SIG-M5 treated with dmso at 0.1 percent for 504 hours (cell line): ENCODE data around the gene TNIP3.
"Not testable (repeated sequence)": the region's sequence is repeated elsewhere in the genome, so short reads cannot be mapped to it uniquely, and the experiment has no call there.

Experiments
- DNase-seq: peaks from one replicate; lab custom pipeline; 2025; ENCODE audit not compliant: unreplicated experiment; lab: John Stamatoyannopoulos, UW

Gene TNIP3

DNA sequence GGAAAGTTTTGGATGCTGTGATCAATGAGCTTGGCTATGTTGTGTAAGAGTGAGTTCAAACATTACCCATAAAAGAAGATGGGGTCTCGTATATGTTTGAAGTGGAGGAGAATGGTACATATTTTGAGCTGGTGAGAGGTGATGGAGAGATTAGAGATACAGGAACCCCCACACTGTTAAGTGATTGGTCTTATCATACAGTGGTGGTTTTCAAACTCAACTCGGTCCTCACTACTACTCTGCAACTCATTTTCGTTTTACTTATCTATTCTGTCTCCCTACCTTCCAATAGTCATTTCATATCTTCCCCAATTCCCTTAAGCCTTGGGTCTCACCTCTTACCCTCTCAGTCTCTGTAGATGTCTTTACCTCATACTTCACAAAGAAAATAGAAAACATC lies 16.4 kb upstream of the TNIP3 start:
- DNase-seq = no peak

DNA sequence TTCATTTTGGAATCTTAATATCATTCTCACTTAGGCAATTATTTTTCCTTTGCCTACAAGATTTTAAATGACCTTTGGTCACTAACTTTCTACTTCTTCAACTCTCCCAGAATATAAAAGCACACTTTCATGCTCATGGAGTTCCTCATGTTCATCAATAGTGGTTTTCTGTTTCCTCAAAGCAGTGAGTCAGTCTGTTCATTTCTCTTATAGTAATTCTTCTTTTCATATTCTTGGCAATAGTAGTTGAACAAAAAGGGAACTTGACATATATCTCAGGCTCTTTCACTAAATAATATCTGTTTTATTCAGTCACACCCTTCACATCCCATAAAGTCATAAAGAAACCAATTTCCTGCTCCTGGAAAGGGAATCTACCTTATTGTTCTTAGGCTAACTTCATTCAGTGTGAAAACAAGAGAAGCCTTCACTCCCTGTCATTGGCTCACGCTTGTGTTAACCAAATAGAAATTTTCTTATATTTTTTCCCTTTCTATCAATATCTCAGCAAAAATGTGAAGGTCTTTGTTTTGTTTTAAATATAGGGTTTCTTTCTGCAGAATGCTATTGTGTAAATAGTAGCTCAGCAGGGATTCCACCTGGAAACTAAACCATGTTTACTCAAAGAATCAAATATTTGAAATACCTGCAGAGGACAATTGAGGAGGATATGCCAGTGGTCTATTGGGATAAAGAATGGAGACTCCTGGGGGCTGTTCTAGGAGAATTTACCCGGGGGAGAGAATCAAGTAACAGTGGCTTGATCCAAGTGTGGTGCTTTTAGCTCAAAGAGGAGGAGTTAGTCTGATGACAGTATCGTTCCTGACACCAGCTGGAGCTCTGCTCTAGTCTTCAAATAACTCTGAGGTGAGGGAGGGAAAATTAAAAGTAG lies 13.4 kb upstream of the TNIP3 start:
- peak; percentile 64 for DNase-seq

- DNase-seq = no peak
Measured at GRCh38 chr4:121176082-121176934, 12.2 kb upstream of the TNIP3 start.

DNA sequence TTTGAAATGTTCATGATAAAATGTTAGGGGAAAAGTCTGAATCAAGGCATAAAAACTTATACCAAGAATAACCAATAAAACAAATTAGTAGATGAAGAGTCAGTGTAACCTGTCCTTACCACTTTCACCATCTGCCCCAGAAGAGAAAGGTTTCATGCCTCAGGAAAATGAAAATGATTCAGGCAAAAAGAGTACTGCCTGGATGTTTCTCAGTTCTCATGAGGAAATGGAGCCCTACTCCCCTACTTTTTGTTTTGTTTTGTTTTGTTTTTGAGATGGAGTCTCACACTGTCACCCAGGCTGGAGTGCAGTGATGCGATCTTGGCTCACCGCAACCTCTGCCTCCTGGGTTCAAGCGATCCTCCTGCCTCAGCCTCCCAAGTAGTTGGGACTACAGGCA lies 7.4 kb upstream of the TNIP3 start:
- DNase-seq = not testable (repeated sequence)

DNA sequence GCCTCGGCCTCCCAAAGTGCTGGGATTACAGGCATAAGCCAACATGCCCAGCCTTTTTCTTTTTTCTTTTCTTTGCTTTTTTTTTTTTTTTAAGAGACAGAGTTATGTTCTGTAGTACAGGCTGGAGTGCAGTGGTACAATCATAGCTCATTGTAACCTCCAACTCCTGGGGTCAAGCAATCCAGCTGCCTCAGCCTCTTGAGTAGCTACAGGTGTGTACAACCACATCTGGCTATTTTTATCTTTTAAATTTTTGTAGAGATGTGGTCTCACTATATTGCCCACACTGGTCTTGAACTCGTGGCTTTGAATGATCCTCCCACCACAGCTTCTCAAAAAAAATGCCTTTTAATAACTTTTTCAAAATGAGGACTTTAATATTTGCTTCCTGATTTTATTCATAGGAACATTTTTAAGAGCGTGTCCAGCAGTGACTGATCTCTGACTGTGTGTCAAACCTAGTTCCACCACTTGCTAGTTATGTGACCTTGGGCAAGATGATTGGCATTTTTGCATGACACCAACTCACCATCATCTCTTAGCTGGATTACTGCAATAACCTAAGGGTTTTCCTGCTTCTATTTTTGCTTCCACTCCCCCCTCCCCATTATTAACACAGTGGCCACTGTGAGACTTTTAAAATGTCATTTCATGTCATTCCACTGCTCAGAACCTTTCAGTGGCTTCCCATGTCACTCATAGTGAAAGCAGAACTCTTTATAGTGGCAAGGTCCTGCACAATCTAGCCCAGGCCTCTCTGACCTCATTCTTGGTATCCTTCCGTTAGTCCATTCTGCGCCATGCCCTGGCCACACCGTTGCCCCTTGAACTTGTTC lies 4.5 kb upstream of the TNIP3 start:
- DNase-seq = peak; percentile 1

DNA sequence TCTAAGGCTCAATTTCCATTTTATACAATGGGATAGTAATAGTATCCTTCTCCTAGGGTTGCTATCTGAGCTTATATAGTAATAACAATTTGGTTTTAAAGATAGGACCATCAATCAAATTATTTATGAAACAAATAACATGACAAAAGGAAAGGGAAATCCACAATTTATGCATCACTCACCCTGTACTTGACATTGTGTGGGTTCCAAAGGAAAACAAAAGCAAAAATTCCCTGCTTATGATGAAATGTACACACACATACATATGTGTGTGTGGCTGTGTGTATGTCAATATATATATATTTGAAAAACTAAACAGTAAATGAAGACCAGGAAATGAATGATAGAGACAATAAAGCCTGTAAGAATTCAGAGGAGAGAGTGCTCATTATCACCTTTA lies 2.9 kb upstream of the TNIP3 start:
- no peak for DNase-seq

- DNase-seq = no peak
Measured at GRCh38 chr4:121165206-121165605, 1.1 kb upstream of the TNIP3 start.

DNA sequence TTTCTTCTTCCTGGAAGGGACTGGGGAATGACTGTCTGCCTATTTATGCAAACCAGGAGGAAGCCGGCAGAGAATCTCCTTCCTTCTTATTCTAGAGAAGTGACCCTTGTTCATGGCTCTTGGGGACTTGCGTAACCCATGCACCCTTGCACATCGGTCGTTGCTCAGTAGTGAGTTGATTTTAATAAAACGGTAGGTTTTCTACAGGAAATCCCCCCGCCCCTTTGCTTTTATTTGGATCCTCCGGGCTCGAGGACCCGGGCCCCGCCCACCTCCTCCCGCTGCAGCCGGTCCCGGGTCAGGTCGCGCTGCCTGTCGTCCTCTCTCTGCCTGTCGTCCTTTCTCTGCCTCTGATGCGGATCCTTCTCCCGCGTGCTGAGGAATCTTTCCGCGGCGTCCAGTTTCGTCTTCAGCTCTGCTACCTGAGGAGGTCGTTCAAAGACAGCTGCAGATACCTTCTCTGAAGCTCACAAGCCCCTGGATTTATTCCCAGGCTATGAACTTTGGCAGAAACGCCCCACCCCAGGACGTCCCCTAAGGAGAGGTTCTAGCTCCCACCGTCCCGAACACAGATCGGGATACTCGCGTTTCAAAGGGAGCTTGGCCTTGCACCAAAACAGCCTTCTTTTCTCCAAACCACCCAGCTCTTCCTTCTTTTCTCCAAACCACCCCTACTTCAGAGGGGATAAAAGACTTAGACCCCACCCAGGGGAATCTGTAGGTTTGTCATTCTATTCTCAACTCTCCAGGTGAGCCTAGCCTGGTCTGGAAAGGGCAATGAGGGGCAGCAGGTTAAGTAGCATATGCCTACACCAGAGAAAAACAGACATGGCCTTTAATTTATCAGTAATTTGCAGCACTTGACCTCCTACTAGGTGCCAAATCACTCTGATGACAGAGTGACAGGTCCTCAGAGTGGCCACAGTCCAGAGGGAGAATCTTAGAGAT lies 7.0 kb downstream of the TNIP3 start:
- peak; percentile 65 for DNase-seq

GRCh38 chr4:121155893-121156292 lies 8.2 kb downstream of the TNIP3 start:
- peak; percentile 9 for DNase-seq

- DNase-seq = peak; percentile 7
Measured at GRCh38 chr4:121154103-121154515, 10.0 kb downstream of the TNIP3 start.

GRCh38 chr4:121151942-121152341 lies 12.2 kb downstream of the TNIP3 start:
- no peak for DNase-seq

DNA sequence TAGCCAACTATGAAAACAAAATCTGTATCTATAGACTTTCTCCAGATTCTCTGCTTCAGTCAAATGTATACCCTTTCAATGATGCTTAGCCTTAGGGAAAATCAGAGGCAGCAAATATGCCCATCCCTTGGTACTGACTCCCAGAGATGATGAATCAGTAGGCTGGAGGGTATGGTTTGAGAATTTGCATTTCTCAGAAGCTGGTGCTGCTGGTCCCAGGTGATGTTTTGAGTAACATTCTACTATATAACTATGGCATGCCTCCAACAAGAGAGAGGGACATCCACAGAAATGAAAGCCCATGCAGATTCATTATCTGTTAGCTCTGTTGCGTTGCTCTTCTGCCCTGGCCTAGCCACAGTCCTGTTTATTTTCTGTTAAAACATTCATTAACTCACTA lies 13.6 kb downstream of the TNIP3 start:
- no peak for DNase-seq

DNA sequence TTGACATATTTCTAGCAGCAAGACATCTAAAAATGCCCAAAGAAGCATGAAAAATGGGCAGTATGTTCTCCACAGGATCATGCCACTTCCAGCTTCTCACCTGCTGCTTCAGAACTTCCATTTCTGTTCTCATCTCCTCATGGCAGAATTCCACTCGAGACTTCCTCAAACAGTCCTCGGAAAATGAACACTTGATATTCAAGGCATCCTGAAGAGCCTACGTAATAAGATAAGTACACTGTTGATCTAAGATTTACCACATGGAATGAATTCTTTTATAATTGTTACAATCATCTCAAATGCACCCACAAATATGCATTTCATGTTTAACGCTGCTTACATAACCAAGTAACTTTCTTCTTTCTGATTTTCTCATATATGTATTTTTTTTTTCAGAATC lies 14.1 kb downstream of the TNIP3 start:
- no peak for DNase-seq

GRCh38 chr4:121148621-121149020 lies 15.5 kb downstream of the TNIP3 start:
- DNase-seq = no peak

GRCh38 chr4:121148000-121148399 lies 16.1 kb downstream of the TNIP3 start:
- DNase-seq = no peak

DNA sequence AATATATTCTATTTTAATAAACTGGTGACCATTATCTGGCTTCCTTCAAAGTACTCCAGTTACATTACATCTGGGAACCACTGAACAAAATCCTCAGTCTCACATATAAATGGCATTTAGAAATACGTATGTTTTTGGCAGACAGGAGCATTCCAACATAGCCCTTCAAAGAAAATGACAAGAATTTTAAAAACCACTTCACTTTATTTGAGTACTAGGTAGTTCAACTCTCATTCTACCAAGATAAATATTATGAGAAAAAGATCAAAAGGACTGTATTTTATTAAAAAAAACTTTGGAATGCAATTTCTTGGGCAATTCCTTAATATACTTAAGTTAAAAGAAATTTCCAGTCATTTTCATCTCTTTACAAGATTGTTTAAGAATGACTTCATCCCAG lies 17.6 kb downstream of the TNIP3 start:
- no peak for DNase-seq

- DNase-seq = no peak
Measured at GRCh38 chr4:121145430-121145829, 18.7 kb downstream of the TNIP3 start.

DNA sequence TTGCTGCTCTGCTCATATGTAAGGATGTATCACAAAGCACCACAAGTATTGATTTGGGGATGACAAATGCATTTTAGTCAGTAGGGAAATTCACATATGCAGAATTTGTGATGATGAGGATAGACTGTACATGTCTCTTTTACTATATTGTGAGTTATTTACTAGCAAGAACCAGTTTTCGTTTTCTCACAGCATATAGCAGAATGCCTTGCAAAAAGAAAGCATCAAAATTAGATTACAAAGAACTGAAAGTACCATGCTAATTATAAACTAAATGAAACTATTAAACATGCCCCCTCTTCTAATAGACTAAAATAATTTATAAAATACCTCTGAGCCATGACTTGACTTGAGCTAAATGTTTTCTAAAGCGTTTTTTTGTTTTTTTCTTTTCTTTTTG lies 20.1 kb downstream of the TNIP3 start:
- DNase-seq = no peak

DNA sequence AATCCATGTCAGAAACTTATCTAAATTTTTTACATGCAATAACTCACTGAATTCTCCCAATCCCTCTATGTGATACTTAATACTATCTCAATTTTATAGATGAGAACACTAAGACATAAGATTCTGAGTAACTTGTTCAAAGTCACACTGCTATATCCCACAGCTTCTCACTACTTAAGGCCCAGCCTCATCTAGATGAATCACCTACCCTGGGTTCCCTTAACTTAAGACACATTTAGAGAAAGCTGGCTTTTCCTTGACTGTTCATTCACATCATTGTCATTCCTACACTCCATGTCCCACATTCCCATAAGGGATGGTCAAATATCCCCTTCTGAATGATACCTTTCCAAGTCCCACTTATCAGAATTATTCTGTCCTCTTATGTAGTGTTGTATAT lies 21.0 kb downstream of the TNIP3 start:
- no peak for DNase-seq
